ENCODE measurements around the gene VPS26C.

DNA sequence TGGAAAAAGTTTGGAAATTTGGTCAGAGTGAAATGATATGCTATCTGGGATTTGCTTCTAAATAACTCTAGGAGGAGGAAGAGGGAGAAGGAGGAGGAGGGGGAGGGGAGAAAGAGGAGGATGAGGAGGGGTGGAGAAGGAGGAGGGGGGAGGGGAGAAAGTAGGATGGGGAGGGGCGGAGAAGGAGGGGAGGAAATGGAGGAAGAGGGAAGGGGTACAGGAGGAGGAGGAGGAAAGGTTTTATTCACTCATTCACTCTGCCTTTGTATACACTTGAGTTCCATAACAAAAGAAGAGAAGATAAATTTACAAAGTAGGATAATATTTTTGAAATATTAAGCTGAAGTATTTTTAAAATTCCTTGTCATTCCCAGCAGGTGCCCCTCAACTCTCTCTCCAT lies 6.3 kb upstream of the VPS26C start:
- TF ChIP-seq, protein P1, sequence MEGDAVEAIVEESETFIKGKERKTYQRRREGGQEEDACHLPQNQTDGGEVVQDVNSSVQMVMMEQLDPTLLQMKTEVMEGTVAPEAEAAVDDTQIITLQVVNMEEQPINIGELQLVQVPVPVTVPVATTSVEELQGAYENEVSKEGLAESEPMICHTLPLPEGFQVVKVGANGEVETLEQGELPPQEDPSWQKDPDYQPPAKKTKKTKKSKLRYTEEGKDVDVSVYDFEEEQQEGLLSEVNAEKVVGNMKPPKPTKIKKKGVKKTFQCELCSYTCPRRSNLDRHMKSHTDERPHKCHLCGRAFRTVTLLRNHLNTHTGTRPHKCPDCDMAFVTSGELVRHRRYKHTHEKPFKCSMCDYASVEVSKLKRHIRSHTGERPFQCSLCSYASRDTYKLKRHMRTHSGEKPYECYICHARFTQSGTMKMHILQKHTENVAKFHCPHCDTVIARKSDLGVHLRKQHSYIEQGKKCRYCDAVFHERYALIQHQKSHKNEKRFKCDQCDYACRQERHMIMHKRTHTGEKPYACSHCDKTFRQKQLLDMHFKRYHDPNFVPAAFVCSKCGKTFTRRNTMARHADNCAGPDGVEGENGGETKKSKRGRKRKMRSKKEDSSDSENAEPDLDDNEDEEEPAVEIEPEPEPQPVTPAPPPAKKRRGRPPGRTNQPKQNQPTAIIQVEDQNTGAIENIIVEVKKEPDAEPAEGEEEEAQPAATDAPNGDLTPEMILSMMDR (IDR thresholded peaks at IDR 0.05), result no peak
- no peak for TF ChIP-seq POLR2A (IDR thresholded peaks at IDR 0.05)

All from right lobe of liver (tissue), 4 donors.